ENCODE results near the gene MUC6.

The MUC6 gene

DNA sequence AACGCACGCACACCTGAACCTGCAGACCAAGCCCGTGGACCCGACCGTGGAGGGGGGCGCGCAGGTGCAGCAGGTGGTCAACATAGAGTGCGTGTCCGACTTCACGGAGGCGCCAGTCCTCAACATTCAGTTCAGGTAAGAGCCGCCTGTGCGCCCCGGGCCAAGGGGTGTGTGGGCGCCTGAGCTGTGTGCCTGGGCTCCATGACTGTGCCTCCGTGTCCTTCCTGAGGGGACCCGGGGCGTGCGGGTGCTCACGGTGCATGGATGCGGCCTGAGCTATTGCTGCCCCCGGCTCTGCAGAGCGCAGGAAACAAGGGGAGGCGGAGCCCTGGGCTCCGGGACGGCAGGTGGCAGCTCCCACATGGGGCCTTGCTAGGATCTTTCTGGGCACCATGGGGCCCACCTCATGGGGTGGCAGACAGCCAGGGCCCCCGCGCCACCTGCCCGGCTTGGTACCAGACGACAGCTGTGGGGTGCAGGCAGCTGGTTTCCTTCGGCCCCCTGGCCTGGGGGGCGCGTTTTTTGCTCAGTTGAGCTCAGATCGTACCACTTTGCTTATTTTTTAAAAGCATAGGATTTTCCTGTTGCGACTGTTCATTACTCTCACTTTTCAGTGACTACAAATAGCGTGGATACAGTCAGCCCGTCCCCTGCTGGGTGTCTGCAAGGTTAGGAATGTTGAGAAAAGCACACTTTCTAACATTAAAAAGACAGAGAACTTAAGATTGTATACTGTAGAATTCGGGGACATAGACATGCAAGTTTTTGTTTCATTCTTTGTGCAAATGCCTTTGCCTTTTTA, 28.3 kb downstream of the MUC6 start:
- no peak for DNase-seq (ENCODE audit: low read depth, low spot score)

DNA sequence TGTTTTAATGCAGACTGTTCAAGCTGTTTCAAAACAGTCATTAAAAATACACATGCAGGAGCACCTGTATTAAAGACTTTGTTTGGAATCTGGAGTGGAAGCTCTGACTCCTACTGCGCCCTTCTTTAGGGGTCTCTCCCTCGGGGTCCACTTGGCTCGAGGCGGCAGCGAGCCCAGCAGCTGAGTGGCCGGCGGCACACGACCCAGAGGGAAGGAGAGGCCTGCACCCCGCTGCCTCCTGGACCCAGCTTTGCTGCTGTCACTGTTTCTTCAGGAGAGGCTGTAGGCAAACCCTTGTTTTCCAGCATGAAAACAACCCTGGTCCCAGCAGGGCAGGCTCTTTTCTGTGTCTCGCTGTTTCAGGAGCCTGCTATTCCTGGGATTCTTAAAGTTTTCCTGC, 29.2 kb downstream of the MUC6 start:
- no peak for DNase-seq (ENCODE audit: low read depth, low spot score)

DNA sequence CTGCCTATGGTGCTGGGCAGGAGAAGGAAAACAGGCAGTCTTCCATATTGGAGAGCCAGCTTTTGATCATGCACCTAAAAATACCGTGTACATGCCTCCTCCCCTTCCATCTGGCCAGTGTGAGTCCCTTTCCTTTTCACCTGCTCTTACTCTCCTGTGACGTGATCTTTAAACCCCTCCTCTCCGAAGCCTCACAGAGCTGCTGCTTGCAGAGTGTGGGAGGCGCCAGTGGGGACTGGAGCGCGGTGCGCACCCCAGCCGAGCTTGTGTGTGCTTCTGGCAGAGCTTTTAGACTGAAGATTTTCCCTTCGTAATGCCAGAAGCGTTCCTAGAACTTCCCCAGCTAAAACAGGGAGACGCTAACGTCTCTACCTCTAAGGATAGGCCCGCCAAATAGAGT, 29.8 kb downstream of the MUC6 start:
- no peak for DNase-seq (ENCODE audit: low read depth, low spot score)

DNA sequence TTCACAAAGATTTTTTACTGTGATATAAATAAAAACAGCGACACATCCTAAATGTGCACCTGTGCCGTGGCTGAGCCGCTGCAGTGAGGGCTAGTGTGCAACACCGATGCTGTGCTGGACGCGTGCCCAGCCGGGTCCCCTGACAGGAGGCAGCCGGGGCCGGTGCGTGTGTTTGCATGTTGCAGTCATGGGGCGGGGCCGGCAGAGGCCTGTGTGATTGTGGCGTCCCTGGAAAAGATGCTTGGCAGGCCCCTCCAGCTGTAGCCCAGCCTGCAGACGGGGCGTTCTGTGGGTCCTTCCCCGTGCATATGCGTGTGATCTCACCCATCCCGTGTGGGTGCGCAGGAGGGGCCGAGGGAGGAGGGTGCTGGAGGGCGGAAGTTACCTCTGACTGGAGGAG, 30.6 kb downstream of the MUC6 start:
- no peak for DNase-seq (ENCODE audit: low read depth, low spot score)

DNA sequence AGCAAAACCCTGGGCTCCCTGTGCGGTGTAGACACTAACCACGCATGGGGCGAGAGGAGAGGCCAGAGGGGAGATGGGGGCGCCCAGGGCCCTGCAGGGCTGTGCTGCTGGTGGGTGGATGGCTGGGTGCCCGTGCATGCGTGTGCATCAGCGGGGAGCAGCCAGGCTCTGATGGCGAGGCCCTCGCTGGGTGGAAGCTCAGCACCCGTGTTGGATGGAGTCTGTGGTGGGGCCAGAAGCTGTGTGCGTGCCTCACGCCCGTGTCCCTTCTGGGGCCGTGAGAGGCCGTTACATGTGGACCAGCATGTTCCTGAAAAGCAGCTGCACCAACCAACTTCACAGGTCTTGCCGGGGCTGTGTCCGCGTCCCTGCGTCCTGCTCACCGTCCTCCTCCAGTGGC, 33.4 kb downstream of the MUC6 start:
- DNase-seq (ENCODE audit: low read depth, low spot score), result no peak

DNA sequence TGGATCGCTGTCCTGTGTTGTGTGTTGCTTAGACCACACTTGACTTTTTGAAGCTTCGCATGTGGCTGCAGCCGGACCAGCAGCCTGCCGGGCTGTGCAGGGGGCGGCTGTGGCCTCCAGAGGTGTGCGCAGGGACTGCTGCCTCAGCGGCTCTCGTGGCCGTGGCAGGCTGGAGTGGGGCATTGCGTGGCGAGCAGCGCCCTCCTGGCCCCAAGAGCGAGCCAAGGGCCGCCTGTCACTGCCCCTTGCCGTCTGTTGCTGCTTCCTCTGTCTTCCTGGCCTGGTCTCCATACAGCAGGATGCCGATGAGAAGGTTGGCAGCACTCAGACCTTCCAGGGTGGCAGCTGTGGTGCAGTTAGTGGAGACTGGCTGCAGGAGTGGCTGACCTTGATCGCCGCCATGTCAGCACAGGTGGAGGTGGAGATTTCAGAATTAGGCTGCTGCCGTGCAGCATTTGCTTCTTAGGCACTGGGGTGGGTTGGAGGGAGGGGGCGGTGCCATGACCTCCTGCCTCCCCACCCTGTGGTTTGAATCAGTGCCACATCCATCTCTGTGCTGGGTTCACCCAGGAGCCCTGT, 34.0 kb downstream of the MUC6 start:
- DNase-seq (ENCODE audit: low read depth, low spot score), result no peak

DNA sequence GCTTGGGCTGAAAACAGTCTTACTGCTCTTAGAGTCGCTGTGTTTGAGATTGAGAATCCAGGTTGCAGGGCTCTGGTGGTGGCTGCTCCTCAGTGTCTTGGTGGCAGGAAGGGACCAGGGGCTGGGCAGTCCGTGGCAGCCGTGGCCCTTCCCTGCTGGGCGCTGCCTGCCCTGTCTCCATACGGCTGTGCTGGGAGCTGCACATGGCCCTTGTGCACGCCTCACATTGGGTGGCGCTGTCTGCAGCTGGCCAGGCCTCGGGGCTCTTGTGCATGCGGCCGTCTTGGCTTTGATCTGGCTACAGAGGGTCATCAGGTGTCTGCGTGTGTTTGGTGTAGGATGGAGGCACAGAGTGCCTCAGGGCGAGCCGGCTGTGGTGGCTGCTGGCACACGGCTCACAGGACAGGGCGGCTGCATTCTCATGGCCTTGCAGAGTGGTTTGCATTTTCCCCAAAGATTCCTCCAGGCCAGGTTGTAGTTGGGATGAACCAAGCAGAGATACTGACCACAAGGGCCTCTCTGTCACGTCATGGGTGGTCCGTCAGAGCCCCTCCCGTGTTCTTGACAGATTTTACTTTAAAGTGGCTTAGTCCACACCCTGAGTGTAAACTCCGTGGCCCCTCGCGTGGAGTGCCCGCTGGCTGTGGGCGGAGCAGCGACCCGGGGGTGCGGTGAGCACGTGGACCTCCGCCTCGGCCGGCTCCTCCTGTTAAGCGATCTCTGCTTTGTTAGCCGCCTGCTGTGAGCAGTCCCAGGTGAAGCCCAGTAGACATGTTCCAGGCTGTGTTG, 34.7 kb downstream of the MUC6 start:
- DNase-seq (ENCODE audit: low read depth, low spot score), result peak; percentile 65

DNA sequence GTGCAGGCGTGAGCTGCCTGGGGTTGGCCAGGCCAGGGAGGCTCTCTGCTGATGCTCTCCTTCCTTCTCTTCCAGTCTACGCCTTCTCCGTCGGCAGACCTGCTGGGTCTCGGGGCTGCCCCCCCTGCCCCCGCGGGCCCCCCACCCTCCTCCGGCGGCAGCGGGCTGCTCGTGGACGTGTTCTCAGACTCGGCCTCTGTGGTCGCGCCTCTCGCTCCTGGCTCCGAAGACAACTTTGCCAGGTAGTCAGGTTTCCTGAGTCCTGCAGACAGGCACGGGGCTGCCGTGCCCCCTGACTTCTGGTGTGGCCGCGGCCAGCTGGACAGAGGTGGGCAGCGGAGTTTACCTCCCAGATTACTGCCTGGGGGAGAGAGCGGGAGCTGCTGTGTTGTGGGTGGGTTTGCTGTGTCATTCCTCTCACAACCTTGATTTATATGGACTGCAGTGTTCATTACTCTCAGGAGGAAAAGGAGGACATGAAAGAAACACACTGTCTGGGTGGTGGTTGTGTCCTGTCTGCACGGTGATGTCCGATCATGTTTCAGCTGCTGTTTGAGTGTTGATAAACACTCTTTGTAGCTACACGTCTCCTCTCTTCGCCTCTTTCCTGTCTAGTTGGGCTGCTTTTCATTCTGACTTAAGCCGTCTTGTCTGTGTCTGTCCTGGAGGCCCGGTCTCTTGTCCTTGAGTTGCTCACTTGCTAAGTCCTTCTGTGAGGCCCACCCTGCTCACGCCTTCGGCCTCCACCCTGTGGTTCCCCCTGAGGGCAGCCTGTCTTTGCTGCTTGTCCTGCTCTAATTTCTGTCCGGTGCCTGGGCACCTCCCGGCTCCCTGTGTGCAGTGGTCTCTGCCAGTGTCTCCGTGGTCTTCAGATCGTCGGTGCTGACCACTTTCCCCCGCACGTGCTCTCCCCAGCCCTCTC, 35.9 kb downstream of the MUC6 start:
- no peak for DNase-seq (ENCODE audit: low read depth, low spot score)

DNA sequence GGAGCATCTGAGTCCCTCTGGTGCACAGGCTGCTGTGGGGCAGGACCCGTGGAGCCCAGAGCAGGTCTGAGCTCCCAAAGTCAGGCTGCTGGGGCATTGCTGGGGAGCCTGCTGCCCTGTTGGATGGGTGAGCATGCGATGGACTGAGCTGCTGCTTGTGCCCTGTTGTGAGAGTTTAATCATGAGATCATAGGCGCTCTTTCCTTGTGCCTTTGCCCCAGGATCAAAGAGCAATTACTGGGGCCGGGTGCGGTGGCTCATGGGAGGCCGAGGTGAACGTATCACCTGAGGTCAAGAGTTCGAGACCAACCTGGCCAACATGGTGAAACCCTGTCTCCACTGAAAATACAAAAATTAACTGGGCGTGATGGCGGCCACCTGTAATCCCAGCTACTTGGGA, 37.5 kb downstream of the MUC6 start:
- no peak for DNase-seq (ENCODE audit: low read depth, low spot score)

DNA sequence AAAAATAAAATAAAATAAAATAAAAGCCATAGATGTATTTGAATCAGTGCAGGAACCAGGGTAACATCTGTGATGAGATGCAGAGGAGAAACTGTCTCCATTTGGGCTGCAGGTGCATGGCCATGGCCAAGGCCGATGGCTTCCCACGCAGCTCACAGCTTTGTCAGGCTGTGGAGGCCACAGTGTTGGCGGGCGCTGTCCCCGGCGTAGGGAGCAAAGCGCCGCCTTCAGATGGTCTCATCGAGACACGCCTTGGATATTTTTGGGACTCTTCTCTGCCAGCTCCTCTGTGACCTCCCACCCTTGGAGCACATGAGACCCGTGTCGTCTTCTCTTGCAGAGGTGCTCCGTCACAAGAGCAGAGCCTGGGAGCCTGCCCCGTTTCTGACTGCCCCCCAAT, 38.6 kb downstream of the MUC6 start:
- no peak for DNase-seq (ENCODE audit: low read depth, low spot score)

DNA sequence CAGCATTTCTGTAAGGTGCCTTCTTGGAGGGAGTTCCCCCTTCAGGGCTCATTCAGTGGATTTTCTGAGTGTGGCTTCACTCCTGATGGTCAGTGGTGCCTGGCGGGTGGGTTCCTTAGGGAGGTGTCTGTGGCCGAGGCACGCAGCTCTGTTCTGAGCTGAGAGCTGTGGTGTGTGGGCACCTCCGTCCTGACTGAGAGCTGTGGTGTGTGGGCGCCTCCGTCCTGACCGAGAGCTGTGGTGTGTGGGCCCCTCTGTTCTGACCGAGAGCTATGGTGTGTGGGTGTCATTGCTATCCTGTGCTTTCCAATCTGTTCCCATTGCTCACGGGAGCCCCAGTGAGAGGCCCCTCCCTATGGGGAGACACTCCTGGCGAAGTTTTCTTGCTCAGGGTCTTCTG, 39.8 kb downstream of the MUC6 start:
- DNase-seq (ENCODE audit: low read depth, low spot score), result no peak

DNA sequence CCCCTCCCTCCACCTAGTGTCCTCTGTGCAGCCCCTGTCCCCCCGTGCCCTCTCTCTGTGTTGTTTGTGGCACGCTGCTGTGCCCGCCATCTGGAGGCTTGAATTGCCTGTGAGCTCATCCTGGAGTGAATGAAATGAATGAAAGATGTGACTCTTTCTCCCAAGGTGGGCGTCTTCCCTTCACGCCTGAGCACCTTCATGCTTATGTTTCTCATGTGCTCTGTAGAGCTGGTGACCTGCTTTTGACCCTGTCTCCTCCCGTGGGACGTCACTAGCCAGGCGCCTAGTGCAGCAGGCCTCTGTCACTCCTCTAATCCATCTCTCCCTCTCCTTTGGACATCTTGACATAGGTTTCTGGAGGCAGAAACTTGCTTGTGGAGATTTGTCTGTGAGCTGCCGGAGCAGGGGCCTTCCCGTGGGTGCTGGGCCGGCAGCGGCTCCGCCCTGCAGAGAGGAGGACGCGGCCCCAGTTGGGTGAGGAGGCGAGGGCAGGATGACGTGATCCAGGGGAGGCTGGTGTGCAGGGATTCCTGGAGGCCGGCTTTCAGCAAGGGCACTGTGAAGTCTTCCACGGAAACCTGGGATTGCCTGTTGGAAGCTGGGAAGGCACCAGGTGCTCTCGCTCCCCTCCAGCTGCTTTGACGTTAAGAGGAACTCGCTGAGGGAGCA, 40.6 kb downstream of the MUC6 start:
- DNase-seq (ENCODE audit: low read depth, low spot score), result no peak

DNA sequence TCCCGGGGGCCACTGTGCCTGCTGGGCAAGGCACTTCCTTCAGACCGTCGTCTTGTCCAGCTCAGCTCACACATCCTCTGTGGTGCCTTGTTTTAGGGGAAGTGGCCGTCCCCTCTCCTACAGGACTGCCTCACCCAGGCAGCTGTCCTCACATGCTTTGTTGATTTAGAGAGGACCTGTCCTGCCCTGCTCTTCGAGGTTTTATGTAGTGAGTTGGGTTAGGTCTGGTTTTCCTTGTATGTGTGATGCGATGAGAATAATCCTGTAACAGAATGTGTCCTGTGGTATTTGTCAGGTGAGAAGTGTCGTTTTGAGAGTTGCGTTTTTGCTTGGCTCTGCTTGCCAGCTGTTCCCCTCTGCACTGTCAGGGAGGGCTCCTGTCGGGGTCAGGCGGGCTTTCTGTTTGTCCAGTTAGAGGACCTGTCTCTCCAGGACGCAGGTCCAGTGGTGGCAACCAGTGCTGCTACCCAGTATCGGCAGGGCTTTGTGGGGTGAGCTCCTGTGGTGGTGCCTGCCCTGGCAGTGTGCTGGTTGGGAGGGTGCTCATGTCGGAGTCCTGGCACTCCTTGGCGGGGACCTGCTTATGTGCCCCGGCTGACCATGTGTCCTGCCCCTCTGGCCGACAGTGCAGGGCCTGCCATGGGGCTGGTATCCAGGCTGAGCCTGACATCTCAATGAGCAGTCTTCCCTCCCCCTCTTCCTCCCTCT, 41.3 kb downstream of the MUC6 start:
- DNase-seq (ENCODE audit: low read depth, low spot score), result no peak

DNA sequence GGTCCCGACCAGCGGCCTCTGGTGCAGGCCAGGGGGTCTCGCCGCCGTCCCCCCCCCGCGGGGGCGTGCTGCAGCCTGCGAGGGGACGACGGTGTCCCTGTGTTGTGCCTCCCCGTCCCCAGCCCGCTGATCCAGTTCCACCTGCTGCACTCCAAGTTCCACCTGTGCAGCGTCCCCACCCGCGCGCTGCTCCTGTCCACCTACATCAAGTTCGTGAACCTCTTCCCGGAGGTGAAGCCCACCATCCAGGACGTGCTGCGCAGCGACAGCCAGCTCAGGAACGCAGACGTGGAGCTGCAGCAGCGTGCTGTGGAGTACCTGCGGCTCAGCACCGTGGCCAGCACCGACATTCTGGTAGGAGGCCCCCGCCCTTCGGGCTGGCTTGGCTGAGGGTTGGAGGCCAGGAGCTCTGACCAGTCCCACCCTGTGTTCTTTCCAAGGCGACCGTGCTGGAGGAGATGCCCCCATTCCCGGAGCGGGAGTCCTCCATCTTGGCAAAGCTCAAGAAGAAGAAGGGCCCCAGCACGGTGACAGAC, 42.8 kb downstream of the MUC6 start:
- no peak for DNase-seq (ENCODE audit: low read depth, low spot score)

DNA sequence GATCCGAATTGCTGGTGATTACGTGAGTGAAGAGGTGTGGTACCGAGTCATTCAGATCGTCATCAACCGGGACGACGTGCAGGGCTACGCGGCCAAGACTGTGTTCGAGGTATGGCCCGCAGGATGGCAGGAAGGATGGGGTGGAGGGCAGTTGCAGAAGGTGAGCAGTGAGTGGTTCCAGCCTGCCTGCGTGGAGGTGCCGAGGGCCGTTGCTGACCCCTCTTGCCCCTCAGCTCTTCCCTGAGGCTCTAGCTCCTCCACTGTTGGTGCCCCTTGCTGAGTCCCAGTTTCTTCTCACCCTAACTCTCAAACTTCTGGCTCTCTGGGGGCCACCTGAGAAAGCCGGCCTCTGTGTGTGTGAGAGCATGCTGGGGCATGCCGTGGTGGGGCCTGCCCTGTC, 43.9 kb downstream of the MUC6 start:
- no peak for DNase-seq (ENCODE audit: low read depth, low spot score)

DNA sequence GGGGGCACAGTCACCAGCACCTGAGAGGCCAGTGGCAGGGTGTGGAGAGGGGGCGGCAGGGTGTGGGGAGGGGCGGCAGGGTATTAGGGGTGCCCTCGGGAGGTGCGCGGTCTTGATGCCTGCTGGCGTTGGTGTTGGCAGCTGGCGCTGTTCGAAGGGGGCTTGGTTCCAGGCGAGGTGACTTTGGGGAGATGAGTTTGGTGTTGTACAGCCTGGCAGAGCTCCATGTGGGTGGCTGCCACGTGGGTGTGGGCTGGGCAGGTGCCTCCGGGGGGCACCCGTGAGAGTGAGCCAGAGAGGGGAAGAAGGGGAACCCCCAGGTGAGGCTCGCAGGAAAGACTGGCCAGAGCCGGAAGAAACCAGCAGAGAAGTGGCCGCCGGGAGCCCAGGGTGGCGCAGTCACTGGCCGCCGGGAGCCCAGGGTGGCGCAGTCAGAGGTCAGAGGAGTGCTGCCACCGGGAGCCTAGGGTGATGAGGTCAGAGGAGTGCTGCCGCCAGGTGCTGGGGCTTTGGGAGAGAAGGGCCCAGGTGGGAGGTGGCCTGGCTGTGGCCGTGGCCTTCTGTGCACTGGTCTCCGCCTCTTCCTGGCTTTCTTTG, 44.7 kb downstream of the MUC6 start:
- no peak for DNase-seq (ENCODE audit: low read depth, low spot score)

DNA sequence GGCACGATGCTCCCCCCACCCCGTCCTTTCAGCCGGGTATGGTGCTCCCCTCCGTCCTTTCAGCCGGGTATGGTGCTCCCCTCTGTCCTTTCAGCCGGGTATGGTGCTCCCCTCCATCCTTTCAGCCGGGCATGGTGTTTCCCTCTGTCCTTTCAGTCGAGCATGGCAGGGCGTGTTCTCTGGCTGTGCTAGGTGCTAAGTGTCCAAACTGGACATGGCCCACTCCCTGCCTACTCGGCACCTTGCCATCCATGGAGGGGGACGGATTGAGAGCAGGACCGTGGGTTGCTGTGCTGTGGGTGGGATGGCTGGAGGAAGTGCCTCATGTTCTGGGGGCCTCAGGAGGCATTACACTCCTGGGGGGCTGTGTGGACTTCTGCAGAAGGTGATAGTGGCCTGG, 45.5 kb downstream of the MUC6 start:
- no peak for DNase-seq (ENCODE audit: low read depth, low spot score)

DNA sequence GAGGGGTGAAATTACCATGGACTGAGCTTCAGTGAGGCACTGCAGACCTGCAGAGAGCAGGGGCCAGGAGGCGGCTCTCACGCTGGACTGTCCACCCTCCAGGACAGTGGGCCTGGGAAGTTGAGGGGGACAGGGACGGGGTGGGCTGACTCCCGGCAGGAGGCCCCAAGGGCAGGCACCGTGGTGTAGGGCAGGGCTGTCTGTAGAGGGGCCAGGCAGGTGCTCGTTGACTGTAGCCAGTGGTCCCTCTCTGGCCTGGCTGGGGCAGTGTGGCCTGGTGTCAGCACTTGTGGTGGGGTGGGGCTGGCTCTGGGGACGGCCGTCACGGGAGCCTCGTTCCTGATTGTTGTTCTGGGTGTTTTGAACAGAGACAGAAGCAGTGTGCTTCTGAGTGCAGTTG, 46.4 kb downstream of the MUC6 start:
- no peak for DNase-seq (ENCODE audit: low read depth, low spot score)

DNA sequence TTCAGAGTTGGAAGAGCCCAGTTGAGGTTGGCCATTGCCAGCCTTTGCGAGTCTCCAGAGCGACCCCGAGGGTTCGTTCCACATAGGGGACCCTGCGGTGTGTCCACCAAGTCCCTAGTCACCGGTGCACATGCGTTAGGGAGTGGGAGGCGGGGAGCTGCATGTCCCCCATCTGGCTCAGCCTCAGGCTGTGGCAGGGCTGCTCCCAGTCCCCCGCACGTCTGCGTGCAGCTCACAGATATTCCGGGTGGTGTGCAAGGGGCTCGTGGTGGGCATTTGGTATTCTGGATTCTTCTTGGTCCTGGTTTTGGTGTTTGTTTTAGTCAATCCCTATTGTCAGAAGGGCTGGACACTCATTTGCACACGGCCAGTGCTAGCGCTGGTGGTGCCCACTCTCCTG, 48.8 kb downstream of the MUC6 start:
- no peak for DNase-seq (ENCODE audit: low read depth, low spot score)

DNA sequence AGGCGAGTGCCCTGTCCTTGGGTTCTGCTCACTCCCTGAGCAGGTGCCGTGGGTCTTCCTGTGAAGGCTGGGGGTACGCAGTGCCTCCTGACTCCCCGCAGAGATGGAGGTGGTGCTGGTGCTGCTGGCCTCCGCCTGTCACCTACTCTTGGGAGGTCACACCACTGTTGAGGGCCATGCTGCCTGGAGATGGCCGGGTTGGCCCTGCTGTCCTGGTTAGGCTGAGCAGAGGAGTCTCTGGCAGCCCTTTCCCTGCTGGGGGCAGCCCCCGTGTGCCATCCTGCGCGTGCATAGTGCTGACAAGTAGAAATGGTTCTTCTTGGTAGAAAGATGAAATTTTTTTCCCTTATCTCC, 49.6 kb downstream of the MUC6 start:
- DNase-seq (ENCODE audit: low read depth, low spot score), result no peak
